Smooth muscle cell (in vitro differentiated cells): ENCODE measurements around the gene NR0B1. TPM values are rescaled to one million over a fixed set of nuclear protein-coding genes. Genes with fewer than 3 reads are reported as not detected.

Experiments
- DNase-seq: peaks from one replicate; lab custom pipeline; 2025; ENCODE audit not compliant: unreplicated experiment; lab: John Stamatoyannopoulos, UW
- H2AFZ ChIP-seq: fragments of 200-600 bp; sonication (generic); 2 replicates; pipeline ENCODE4 v1.6.0; 2016; ENCODE audit warnings: antibody characterized with exemption, low read depth, mild to moderate bottlenecking
- H3F3A ChIP-seq: fragments of 200-600 bp; sonication (generic); 2 replicates; pipeline ENCODE4 v1.6.0; 2017; ENCODE audit warnings: antibody characterized with exemption, low read depth
- H3K27ac ChIP-seq: fragments of 200-600 bp; sonication (generic); 2 replicates; pipeline ENCODE4 v1.5.1; 2016; ENCODE audit warnings: low read depth, mild to moderate bottlenecking
- H3K27me3 ChIP-seq: fragments of 200-600 bp; sonication (generic); 2 replicates; pipeline ENCODE4 v1.6.1; 2016; ENCODE audit warnings: low read depth, mild to moderate bottlenecking
- H3K36me3 ChIP-seq: fragments of 200-600 bp; sonication (generic); 2 replicates; pipeline ENCODE4 v1.5.1; 2016; ENCODE audit warnings: low read depth
- H3K4me1 ChIP-seq: fragments of 200-600 bp; sonication (generic); 2 replicates; pipeline ENCODE4 v1.5.1; 2016; ENCODE audit warnings: low read depth
- H3K4me2 ChIP-seq: fragments of 200-600 bp; sonication (generic); 2 replicates; pipeline ENCODE4 v1.6.0; 2016; ENCODE audit warnings: mild to moderate bottlenecking
- H3K4me3 ChIP-seq: fragments of 200-600 bp; sonication (generic); 2 replicates; pipeline ENCODE4 v1.5.1; 2016; ENCODE audit warnings: mild to moderate bottlenecking
- H3K79me2 ChIP-seq: fragments of 200-600 bp; sonication (generic); 2 replicates; pipeline ENCODE4 v1.6.0; 2016; ENCODE audit warnings: low read depth, mild to moderate bottlenecking
- H3K9ac ChIP-seq: fragments of 200-600 bp; sonication (generic); 2 replicates; pipeline ENCODE4 v1.6.0; 2016; ENCODE audit warnings: low read depth
- H3K9me3 ChIP-seq: fragments of 200-600 bp; sonication (generic); replicated peaks from 2 replicates; pipeline ENCODE4 v1.5.1; 2016; ENCODE audit warnings: low read depth
- H4K20me1 ChIP-seq: fragments of 200-600 bp; sonication (generic); 2 replicates; pipeline ENCODE4 v1.6.0; 2016; ENCODE audit warnings: low read depth
- WGBS: methylation state at CpG from one replicate; pipeline ENCODE4 v1.1.7; 2016; ENCODE audit warnings: low lambda C conversion rate; 5-methylcytosine and 5-hydroxymethylcytosine counted together
- polyA plus RNA-seq: library from polyadenylated mRNA; unstranded; fragments of >200 nt; fragmentation: Nextera tagmentation; extraction: Ambion mirVana; gene quantifications from 2 replicates; pipeline ENCODE4 v1.2.1, GENCODE V29; 2016
- total RNA-seq: library from RNA; depleted of rRNA; stranded (reverse); fragments of >200 nt; gene quantifications from 2 replicates; pipeline ENCODE4 v1.2.3, GENCODE V29; 2014
- TF ChIP-seq, protein P1 (sequence below): fragments of 200-600 bp; sonication (generic); IDR thresholded peaks from 2 replicates; pipeline ENCODE4 v1.5.1; 2017; ENCODE audit warnings: borderline replicate concordance, mild to moderate bottlenecking, antibody characterized with exemption; ENCODE audit not compliant: insufficient read depth, poor library complexity, severe bottlenecking

NR0B1 gene
- total and polyA plus RNA-seq, 2 experiments from 2014 or later, result not detected

DNA sequence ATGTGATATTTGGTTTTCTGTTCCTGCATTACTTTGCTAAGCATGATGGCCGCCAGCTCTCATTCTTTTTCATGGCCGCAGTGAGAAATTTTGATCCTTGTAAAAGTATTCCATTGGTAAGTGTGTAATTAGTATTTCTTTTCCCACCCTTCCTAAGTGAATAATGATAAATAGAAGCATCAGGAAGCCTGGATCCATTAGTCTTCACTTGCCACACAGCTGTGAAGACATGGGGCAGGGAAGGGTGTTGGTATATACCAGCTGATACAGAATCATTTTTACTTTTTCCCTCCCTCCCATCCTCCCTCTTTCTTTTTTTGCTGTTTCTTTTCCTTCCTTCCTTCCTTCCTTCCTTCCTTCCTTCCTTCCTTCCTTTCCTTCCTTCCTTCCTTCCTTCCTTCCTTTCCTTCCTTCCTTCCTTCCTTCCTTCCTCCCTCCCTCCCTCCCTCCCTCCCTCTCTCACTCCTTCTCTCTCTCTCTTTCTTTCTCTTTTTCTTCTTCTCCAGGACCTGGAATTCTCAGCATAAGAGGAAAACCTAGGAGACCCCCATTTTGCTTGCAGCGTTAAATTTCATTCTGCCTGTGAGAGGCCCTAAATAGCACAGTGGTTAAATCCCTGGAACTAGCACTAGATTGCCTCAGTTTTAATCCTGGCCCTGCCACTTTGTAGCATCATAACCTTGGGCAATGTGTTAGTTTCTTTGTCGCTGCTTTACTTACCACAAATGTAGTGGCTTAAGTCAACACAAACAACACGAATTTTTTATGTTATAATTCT lies 1.4 kb upstream of the NR0B1 start:
- H3K9me3 ChIP-seq, result peaks cover under 1% of the 10 kb centered on the region
- WGBS, result 71% methylated on average over 5 of the region's 5 CpGs
- TF ChIP-seq, protein P1, sequence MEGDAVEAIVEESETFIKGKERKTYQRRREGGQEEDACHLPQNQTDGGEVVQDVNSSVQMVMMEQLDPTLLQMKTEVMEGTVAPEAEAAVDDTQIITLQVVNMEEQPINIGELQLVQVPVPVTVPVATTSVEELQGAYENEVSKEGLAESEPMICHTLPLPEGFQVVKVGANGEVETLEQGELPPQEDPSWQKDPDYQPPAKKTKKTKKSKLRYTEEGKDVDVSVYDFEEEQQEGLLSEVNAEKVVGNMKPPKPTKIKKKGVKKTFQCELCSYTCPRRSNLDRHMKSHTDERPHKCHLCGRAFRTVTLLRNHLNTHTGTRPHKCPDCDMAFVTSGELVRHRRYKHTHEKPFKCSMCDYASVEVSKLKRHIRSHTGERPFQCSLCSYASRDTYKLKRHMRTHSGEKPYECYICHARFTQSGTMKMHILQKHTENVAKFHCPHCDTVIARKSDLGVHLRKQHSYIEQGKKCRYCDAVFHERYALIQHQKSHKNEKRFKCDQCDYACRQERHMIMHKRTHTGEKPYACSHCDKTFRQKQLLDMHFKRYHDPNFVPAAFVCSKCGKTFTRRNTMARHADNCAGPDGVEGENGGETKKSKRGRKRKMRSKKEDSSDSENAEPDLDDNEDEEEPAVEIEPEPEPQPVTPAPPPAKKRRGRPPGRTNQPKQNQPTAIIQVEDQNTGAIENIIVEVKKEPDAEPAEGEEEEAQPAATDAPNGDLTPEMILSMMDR, result no peak

DNA sequence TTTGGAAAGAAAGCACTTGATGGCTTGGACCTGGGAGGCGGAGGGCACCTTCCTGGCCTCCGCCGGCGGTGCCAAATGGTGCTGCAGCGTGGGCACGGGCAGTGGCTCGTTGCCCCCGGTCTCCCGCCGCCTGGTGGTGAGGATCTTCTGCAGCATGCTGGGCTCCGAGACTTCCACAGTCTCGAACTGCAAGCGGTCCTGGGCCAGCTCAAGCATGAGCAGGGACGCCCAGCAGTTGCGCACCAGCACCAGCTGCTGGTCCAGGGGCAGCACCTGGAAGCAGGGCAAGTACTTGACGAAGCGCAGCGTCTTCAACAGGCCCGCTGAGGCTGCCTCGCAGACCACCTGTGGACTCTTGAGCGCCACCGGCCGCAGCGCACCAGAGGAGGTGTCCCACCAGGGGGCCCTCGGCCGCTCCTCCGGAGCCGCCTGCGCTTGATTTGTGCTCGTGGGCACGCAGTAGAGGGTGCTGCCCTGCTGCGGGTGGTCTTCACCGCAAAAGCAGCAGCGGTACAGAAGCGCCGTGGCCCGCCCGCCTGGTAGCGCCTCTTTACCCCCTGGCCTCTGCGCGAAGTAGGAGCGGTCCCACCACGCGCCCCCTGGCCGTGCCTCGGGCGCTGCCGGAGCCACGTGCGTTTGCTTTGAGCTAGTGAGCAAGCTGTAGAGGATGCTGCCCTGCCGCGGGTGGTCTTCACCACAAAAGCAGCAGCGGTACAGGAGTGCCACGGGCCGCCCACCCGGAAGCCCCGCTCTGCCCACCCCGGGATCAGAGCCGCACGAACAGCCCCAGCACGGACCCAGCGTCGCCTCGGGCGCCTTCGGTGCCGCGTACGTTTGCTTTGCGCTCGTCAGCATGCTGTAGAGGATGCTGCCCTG lies 689 bp downstream of the NR0B1 start:
- H3K27me3 ChIP-seq, result peaks cover 40% of the 10 kb centered on the region
- H4K20me1 ChIP-seq, result no peaks in the 10 kb centered on the region
- WGBS, result 38% methylated on average over 69 of the region's 71 CpGs
- H3K27ac ChIP-seq, result no peak overlapping the region
- no peak overlapping the region for H3K9ac ChIP-seq
- peak overlapping the region; percentile 36 for H3K4me3 ChIP-seq
- no peaks in the 10 kb centered on the region for H3K79me2 ChIP-seq
- no peak for DNase-seq
- no peaks in the 10 kb centered on the region for H3K36me3 ChIP-seq
- H3K9me3 ChIP-seq, result peaks cover 6% of the 10 kb centered on the region
- TF ChIP-seq, protein P1, result no peak
- H3K4me2 ChIP-seq, result peak overlapping the region; percentile 72
- no peak overlapping the region for H2AFZ ChIP-seq
- H3K4me1 ChIP-seq, result no peaks in the 10 kb centered on the region
- no peaks in the 10 kb centered on the region for H3F3A ChIP-seq

More for the DNA sequence above, 1.4 kb upstream of the NR0B1 start:
- Histone ChIP-seq H4K20me1 (no peaks in the 10 kb centered on the region), H2AFZ (no peak overlapping the region), H3K9ac (no peak overlapping the region), H3K27ac (no peak overlapping the region), H3K4me2 (no peak overlapping the region), H3K4me1 (no peaks in the 10 kb centered on the region), H3F3A (no peaks in the 10 kb centered on the region), H3K4me3 (no peak overlapping the region), H3K27me3 (peaks cover 40% of the 10 kb centered on the region), H3K36me3 (no peaks in the 10 kb centered on the region), H3K79me2 (no peaks in the 10 kb centered on the region)
- DNase-seq, result no peak

DNA sequence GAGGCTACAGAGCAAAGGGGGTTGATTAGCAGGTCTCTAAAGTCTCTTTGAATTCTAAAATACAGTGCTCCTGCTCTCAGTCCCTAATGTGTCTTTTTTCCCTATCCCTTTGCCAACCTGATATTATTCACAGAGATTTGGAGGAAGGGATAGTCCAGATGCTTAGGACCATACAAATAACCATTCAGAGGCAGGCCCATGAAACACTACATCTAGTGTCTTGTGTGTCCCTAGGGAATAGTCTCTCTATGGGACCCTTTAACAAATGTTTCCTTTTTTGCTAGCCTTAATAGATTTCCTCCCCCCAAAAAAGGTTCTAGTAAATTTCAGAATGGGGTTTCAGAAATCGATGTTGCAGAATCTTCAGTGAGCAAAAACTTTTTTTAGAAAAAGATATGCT lies 1.7 kb downstream of the NR0B1 start:
- Histone ChIP-seq H3K9me3 (peaks cover 6% of the 10 kb centered on the region), H2AFZ (no peak overlapping the region), H3K4me2 (no peak overlapping the region), H3K4me3 (no peak overlapping the region), H3K79me2 (no peaks in the 10 kb centered on the region), H3K27ac (no peak overlapping the region), H3K36me3 (no peaks in the 10 kb centered on the region), H3K9ac (no peak overlapping the region), H4K20me1 (no peaks in the 10 kb centered on the region), H3K27me3 (peaks cover 40% of the 10 kb centered on the region), H3K4me1 (no peaks in the 10 kb centered on the region), H3F3A (no peaks in the 10 kb centered on the region)
- TF ChIP-seq, protein P1, result no peak
- no peak for DNase-seq
- 83% methylated on average over 1 of the region's 1 CpG for WGBS
